A673 (cell line): ENCODE data around the gene RAB2B.

Experiments used
- CTCF ChIP-seq: fragments of 300-800, 200-600 bp; sonication (generic); conservative IDR thresholded peaks from 2 replicates; pipeline ENCODE4 v1.5.1; 2017; ENCODE audit warnings: low read depth, mild to moderate bottlenecking, antibody characterized with exemption, low read length, moderate library complexity, mixed read lengths
- EZH2 ChIP-seq: fragments of 200-600 bp; sonication (generic); IDR thresholded peaks from 2 replicates; pipeline ENCODE4 v1.6.1; 2017; ENCODE audit warnings: borderline replicate concordance, low read depth, mild to moderate bottlenecking, mixed read lengths, antibody characterized with exemption, low read length; ENCODE audit not compliant: poor library complexity, severe bottlenecking

GRCh38 chr14:21476925-21477681, at the start of gene RAB2B, which contains the start of gene TOX4:
- TF ChIP-seq CTCF (peak; percentile 99), EZH2 (no peak)
